ENCODE measurements around the gene PRKG1.

The PRKG1 gene

DNA sequence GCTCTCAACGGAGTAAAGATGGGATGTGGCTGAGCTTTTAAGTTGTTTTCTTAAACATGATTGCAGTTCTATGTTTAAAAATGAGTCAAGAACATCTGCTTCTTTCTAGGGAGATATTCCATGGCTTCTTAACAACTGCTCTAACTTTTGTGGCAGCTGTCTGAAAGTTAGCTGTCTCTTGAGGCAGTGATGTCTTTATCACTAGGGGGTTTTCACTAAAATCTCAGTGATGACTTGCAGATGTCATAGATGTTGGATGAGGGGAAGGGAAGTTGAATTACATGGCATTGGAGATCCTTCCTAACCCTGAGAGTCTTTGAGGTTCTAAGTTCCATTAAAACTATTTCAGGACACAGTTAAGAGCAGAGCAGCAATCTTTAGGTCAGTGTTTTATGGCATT, 43.5 kb downstream of the PRKG1 start:
- no peak overlapping the region for H3K4me3 ChIP-seq (ENCODE audit: low read length)
- TF ChIP-seq ZNF274 (IDR thresholded peaks at IDR 0.05; ENCODE audit: low read depth, low read length): no peak

DNA sequence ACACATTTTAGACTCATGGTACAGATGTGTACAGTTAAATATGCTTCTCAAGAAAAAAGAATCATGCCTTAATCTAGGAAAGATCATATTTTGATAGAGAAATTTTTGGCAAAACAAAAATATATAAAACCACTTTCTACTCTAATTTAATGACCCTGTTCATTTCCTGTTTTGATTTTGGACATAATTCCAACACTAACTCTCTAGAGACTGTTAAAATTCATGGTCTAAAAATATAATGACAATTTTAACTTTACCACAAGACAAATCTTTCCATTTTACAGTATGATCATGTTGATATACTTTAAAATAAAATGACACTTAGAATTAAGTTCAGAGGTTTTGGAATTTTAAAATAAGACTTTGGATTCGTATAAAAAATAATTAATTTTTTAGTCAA, 45.2 kb downstream of the PRKG1 start:
- no peak for TF ChIP-seq ZNF274 (IDR thresholded peaks at IDR 0.05; ENCODE audit: low read depth, low read length)

DNA sequence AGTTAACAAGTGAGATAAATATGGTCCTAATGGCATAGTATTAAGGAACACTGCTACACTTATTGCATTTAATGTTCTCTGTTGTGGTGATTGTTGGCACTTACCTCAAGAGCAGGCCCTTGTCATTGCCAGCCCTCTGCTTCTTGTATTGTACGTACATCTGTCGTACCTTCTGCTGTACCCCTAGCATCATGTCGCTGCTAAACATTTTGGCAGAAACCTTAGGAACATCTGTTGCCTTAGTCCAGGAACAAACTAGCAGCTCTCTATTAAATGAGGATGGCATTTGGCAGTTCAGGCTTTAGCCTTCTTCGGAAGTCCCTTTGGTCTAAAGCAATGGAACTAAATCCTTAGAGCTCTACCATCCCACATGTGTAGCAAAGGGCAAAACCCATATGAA, 47.6 kb downstream of the PRKG1 start:
- TF ChIP-seq ZNF274 (IDR thresholded peaks at IDR 0.05; ENCODE audit: low read depth, low read length): no peak
- no peak overlapping the region for H3K4me3 ChIP-seq (ENCODE audit: low read length)

More for the DNA sequence above, 45.2 kb downstream of the PRKG1 start:
- no peak overlapping the region for H3K4me3 ChIP-seq (ENCODE audit: low read length)

DNA sequence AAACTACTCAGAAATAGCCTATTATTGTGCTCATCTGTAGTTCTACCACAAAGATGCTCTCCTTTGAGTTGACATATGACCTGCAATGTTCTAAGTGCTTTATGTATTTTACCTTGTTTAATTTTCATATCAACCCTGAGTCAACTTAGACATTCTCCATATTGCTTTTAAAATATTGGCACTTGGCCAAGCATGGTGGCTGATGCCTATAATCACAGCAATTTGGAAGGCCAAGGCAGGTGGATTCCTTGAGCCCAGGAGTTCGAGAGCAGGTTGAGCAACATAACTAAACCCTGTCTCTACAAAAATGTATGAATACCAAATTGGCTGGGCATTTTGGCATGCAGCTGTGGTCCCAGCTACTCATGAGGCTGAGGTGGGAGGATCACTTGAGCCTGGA, 50.6 kb downstream of the PRKG1 start:
- no peak overlapping the region for H3K4me3 ChIP-seq (ENCODE audit: low read length)
- TF ChIP-seq ZNF274 (IDR thresholded peaks at IDR 0.05; ENCODE audit: low read depth, low read length): no peak

DNA sequence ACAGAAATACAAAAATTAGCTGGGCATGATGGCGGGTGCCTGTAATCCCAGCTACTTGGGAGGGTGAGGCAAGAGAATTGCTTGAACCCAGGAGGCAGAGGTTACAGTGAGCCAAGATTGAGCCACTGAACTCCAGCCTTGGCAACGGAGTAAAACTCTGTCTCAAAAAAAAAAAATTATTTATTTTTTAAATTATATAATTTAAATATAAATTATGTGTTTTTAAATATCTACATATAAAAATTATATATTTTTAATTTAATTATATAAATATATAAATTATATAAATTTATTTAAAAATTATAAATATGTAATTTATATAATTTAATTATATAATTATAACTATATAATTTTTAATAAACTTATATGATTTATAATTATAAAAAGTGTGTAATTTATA, 51.2 kb downstream of the PRKG1 start:
- TF ChIP-seq ZNF274 (IDR thresholded peaks at IDR 0.05; ENCODE audit: low read depth, low read length): no peak
- no peak overlapping the region for H3K4me3 ChIP-seq (ENCODE audit: low read length)

DNA sequence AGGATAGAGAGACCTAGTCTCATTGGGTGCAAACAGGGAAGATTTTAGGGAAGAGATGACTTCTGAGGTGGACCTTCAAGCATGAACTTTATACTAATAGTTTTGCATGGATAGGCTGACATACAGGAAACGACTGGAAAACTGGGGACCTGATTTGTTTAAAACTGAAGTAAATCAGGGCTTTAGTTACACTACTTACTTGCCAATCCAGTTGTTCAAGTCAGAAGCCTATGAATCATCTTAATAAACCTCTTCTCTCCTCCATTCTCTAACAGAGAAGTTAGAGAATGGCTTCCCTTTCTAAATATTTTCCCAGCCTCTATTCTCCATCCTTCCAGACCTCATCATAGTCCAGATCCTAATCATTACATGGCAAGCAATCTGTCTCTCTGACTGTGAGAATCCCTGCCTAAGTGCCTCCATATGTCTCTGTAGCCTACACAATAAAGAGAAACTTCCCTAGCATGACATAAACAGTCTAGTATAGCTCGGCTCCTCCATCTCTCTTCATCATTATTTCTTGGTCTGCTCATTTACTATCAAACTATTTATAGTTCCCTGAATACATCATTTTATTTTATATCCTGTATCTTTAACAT, 55.8 kb downstream of the PRKG1 start:
- TF ChIP-seq ZNF274 (IDR thresholded peaks at IDR 0.05; ENCODE audit: low read depth, low read length): no peak
- H3K4me3 ChIP-seq (ENCODE audit: low read length): no peak overlapping the region

DNA sequence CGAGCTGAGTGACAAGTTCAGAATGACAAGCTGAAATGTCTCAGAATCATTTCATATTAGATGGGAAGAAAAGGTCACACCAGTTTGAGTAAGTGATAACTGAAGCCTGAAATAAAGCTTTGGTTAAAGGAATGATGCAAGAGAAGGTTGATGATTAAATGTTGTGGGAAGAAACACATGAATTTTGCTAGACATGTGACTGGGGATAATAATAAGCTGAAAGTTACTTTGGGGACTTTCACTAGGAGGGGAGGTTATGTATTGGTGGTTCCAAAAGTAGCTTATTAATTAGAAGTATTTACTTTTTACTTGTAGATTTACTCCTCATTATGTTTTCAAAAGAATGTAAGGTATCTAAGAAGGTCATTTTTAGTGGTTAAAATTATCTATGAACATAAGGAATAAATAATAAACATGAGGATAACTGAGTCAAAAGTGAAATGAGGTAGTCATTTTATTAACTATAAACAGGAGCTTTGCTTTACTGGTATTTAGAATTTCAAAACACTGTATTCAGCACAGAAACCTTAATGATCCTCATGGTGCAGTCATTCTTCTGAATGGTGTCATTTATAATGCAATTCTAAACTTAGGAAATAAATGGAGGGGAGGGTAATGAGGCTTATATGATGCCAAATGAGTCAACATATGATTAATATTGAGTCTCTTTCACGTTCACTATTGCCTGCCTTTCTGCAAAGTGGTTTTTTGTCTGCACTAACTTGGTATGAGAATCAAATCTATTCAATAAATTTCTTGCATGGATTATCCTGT, 63.7 kb downstream of the PRKG1 start:
- H3K4me3 ChIP-seq (ENCODE audit: low read length): no peak overlapping the region
- TF ChIP-seq ZNF274 (IDR thresholded peaks at IDR 0.05; ENCODE audit: low read depth, low read length): no peak

DNA sequence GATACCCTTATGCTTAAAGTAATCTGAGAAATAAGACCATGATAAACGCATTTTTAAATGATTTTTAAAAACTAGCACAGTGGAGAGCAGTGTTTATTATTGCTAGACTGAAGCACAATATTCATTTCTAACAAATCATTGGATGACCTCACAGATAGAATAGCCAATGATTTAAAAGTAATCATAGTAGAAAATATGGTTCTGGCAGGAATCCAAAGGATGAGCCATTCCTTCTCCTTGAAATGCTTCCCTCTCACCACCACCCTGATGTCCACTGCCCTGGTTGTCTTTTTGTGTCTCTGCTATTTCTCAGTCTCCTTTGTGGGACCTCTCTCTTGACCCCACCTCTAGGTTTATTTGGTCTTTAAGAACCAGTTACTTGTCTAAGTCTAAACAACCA, 64.9 kb downstream of the PRKG1 start:
- H3K4me3 ChIP-seq (ENCODE audit: low read length): no peak overlapping the region
- TF ChIP-seq ZNF274 (IDR thresholded peaks at IDR 0.05; ENCODE audit: low read depth, low read length): no peak

DNA sequence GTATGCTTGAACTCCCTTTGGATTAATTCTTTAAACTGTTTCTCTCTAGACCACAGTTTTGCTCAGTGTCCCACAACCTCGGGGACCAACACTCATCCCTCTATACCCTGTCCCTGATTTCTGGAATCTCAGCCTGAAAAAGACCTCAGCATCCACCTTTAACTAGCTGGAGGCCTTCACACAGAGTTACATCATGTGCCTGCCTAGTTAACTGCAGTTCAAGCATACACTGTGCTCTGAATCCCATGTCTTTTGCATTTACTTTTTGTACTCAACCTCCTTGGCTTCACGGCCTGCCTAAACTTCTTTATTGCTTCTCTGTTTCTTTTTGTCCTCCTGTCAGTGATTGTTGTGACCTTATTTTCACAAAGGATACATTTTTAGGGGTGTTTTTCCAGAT, 66.7 kb downstream of the PRKG1 start:
- no peak overlapping the region for H3K4me3 ChIP-seq (ENCODE audit: low read length)
- TF ChIP-seq ZNF274 (IDR thresholded peaks at IDR 0.05; ENCODE audit: low read depth, low read length): no peak

DNA sequence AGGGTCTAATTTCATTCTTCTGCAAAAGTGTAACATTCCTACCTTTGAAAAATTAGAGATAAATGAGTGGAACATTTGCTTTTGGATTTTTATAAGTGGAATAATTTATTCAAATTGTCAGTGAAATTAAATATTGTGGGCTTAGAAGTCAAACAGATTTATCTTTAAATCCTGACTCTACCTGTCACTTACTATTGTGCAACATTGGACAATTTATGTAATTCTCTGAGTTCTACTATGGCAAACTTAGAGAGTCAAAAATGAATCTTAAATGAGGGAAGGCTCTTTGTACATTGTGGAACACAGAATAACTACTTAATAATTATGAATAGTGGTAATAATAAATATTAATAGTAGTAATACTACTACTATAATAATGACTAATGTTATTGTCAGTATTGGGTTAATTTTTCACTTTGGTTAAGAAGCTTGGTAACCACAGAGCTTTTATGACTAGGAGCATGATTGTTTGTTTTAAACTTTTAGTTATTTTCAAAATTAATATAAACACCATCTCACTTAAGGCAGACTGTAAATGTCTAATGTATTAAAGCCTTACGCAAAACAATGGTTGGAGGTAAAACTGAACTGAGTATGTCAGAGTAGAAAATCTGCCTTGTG, 70.0 kb downstream of the PRKG1 start:
- TF ChIP-seq ZNF274 (IDR thresholded peaks at IDR 0.05; ENCODE audit: low read depth, low read length): no peak
- H3K4me3 ChIP-seq (ENCODE audit: low read length): no peak overlapping the region

DNA sequence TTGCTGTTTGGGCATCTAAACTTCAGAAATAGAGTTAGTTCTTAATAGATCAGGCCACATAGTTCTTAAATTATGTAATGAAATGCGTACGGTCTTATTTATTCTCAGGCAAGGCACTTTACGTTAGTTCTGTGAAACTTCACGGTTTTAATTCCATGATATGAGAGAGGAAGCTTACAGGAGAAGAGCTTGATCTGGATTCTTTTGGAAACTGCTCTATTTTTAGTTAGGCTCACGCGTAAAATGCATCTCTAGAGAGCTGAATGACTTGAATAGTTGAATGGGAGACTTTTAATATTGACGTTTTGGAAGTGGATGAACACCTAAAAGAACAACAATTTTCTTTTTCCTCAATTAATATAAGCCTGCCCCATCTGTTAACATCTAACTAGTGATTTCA, 71.1 kb downstream of the PRKG1 start:
- no peak for TF ChIP-seq ZNF274 (IDR thresholded peaks at IDR 0.05; ENCODE audit: low read depth, low read length)
- H3K4me3 ChIP-seq (ENCODE audit: low read length): no peak overlapping the region

DNA sequence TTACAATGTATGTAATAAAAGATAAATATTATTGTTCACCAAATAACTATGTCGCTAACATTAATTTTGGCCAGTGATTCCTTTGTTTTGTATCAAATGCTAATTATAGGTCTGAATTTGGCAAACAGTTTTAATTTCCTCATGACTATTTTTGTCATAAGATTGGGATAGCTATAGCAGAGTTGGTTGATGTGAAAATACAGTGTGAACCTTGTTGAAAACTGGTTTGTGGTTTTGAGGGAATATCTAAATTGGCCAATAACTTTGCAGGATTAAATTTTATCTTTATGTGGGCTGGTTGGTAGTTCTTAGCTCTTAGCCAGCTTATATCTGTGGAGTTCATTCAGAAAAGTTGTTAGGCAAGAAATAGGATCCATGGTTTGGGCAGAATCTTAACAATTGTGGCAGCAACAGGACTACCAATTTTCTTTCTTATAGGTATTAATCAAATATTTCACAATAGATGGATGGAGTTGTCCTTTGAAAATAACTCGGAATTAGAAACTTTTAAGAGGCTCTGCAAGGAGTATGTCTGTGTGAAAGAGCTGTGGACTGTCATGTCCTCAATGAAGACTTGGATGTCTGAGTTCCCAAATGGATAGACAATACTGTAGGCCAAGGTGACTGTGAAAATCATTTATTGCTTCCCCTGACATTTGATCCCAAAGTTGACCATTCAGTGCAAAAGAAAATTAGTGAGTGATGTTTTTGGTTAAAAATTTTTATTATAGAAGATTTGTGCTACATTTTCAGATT, 73.5 kb downstream of the PRKG1 start:
- no peak for TF ChIP-seq ZNF274 (IDR thresholded peaks at IDR 0.05; ENCODE audit: low read depth, low read length)
- H3K4me3 ChIP-seq (ENCODE audit: low read length): no peak overlapping the region

DNA sequence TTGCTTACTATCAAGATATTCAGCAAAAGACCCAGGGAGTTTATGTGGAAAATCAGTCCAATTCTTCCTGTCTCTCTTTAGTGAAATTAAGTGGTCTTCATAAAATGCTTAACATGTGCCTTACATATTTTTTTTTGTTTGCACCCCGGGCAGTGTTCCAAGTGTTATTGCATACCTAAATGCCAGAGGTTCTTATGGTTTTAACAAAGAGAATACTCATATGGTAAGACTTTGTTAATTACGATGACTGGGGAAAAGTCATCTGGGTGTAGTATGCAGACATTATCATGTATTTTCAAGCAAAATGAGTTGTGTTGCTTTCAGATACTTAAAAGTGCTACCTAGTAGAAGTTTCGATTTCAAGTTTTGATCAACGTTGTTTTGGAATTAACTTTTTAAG, 82.6 kb downstream of the PRKG1 start:
- no peak for TF ChIP-seq ZNF274 (IDR thresholded peaks at IDR 0.05; ENCODE audit: low read depth, low read length)
- no peak overlapping the region for H3K4me3 ChIP-seq (ENCODE audit: low read length)

DNA sequence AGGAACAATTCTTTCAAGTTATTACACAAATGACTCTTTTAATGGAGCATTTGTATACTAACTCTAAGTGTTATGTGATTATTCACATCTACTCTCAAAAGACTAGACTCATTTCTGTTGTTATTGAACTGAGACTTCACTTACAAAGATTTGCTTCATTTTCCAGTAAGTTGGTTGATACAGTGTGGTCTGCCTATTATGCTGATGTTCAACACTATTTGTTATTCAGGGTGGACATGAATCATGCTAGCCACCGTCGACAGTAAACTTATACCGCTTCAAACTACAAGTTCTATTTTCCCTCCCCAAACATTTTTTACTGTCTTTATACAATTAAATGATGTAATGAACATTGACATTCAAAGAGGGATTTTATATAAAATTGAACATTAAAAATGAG, 84.5 kb downstream of the PRKG1 start:
- TF ChIP-seq ZNF274 (IDR thresholded peaks at IDR 0.05; ENCODE audit: low read depth, low read length): no peak

DNA sequence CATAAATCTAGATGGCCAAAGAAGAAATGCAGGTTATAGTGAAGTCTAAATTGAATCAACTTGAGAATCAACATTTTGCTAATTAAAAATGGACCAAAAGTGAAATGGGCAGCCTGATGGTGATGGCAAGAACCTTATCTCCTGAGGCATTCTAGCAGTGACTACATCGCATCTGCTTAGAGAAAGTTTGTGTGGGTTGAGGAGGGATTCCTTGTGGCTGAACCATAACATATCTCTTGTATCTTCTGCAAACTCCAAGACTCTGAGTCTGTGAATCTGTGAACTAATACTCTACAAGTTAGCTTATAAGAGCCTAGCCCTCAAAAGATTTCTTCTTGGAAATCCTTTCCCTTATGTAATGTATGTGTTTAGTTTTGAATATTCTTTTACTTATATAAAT, 85.6 kb downstream of the PRKG1 start:
- no peak for TF ChIP-seq ZNF274 (IDR thresholded peaks at IDR 0.05; ENCODE audit: low read depth, low read length)

More for the DNA sequence above, 84.5 kb downstream of the PRKG1 start:
- H3K4me3 ChIP-seq (ENCODE audit: low read length): no peak overlapping the region

More for the DNA sequence above, 85.6 kb downstream of the PRKG1 start:
- H3K4me3 ChIP-seq (ENCODE audit: low read length): no peak overlapping the region
